ENCODE results near the gene CLEC18A.
"Not testable (repeated sequence)": the region's sequence is repeated elsewhere in the genome, so short reads cannot be mapped to it uniquely, and the experiment has no call there.

The CLEC18A gene

DNA sequence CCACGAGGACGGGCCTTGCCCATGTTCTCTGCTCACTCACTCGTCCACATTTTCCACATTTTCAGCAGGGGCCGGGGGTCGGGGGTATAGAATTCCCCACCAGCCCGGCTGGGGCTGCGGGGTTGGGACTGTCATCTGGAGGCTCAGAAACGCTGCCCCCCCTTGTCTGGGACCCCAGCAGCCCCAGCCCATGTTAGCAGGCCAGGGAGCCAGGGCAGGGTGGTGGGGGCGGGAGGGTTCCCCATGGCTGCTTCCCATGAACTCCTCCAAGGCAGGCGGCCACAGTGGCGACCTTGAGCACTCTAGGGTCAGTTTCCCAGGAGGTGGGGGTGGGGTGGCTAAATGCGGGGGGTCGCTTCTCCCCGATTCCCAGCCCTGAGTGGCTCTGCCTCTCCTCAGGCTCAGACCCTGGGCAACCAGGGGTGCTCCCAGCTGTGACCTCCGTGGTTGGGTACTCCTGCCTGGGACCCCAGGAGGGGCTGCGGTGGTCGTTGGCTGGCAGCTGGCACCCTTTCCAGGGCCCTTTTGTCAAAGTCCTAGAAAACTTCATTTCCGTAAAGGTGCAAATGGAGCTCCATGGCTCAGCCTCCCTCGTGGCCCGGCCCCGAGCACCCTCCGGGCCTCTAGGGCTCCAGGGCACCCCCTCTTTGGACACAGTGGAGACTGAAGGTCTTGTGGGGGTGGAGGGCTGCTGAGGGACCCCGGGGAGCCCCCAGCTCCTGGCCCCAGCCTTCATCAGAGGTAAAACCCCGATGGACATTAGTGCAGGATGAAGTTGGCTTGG lies 1.6 kb downstream of the CLEC18A start:
- DNase-seq = not testable (repeated sequence)

- DNase-seq = not testable (repeated sequence)
Observed at GRCh38 chr16:69954241-69954640, 3.1 kb downstream of the CLEC18A start.

DNA sequence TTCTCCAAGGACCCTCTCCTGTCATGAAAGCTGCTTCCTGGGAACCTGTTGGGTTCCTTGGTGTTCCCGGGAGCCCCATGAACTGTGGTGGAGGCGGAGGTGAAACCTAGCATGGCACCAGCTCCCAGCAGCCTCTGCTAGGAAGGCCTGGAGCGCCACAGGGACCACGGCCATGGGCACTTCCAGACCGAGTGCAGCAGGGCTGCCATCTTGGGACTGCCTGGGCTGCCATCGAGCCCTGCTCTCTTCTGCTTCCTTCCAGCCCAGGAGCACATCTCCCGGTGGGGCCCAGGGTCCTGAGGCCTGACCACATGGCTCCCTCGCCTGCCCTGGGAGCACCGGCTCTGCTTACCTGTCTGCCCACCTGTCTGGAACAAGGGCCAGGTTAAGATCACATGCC lies 12.2 kb downstream of the CLEC18A start:
- DNase-seq = not testable (repeated sequence)

- DNase-seq = not testable (repeated sequence)
Observed at GRCh38 chr16:69964960-69965660, 14.0 kb downstream of the CLEC18A start.

- not testable (repeated sequence) for DNase-seq
Observed at GRCh38 chr16:69965661-69966054, 14.5 kb downstream of the CLEC18A start.

- not testable (repeated sequence) for DNase-seq
Observed at GRCh38 chr16:69967688-69968087, 16.6 kb downstream of the CLEC18A start.

GRCh38 chr16:69968125-69968524 lies 17.0 kb downstream of the CLEC18A start:
- DNase-seq = not testable (repeated sequence)

- DNase-seq = not testable (repeated sequence)
Observed at GRCh38 chr16:69969657-69970056, 18.5 kb downstream of the CLEC18A start.

- not testable (repeated sequence) for DNase-seq
Observed at GRCh38 chr16:69972120-69972519, 21.0 kb downstream of the CLEC18A start.

- DNase-seq = not testable (repeated sequence)
Observed at GRCh38 chr16:69972935-69973334, 21.8 kb downstream of the CLEC18A start.

- DNase-seq = not testable (repeated sequence)
Observed at GRCh38 chr16:69985196-69985595, 34.1 kb downstream of the CLEC18A start.

GRCh38 chr16:69997956-69998355 lies 46.8 kb downstream of the CLEC18A start:
- not testable (repeated sequence) for DNase-seq

DNA sequence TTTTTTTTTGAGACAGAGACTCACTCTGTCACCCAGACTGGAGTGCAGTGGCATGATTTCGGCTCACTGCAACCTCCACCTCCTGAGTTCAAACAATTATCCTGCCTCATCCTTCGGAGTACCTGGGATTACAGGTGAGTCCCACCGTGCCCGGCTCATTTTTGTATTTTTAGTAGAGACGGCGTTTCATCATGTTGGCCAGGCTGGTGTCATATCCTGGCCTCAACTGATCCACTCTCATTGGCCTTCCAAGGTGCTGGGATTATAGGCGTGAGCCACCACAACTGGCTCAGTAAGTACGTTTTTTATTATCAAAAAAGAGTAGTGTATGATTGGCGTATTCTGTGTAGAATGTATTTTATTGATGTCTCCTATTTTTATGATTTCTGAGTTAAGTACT lies 48.7 kb downstream of the CLEC18A start:
- DNase-seq = not testable (repeated sequence)

DNA sequence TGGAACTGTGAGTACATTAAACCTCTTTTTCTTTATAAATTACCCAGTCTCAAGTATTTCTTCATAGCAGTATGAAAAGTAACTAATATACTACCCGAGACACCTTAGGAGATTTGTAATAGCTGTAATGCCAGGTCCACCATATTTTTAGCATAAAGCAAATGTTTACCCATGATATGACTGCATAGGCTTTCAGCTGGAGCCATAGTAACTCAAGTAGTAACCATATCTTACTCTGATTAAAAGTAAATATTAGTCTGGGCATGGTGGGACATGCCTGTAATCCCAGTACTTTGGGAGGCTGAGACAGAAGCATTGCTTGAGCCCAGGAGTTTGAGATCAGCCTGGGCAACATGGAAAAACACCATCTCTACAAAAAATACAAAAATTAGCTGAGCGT lies 52.4 kb downstream of the CLEC18A start:
- DNase-seq = not testable (repeated sequence)

DNA sequence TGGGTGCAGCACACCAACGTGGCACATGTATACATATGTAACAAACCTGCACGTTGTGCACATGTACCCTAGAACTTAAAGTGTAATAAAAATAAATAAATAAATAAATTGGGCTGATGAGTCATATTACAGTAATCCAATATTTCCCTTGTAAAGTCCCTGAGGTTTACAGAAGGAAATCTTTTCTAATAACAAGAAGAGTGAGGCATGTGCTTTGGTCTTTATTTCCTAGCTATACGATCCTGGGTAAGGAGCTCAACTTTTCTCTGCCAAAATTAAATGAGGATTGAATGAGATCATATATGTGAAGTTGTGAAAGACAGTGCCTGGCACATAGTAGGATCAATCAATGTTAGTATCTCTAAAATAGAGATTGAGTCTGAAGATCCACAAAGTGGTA lies 57.5 kb downstream of the CLEC18A start:
- not testable (repeated sequence) for DNase-seq

- DNase-seq = not testable (repeated sequence)
Observed at GRCh38 chr16:70010615-70011014, 59.5 kb downstream of the CLEC18A start.

GRCh38 chr16:70011120-70011519 lies 60.0 kb downstream of the CLEC18A start:
- not testable (repeated sequence) for DNase-seq

GRCh38 chr16:70012354-70012753 lies 61.2 kb downstream of the CLEC18A start:
- not testable (repeated sequence) for DNase-seq

DNA sequence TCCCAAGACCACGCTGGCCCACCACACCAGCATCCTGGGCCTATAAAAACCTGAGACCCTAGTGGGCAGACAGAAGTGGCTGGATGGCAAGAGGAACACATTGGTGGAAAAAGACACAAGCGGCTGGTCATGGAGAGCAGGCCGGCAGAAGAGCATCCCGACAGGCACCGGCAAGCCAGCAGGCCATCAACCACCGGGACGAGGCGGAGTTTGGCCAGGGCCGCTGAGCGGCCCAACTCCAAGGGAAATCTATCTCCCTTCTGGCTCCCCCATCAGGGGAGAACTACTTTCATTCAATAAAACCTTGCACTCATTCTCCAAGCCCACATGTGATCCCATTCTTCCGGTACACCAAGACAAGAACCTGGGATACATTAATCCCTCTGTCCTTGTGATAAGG lies 61.8 kb downstream of the CLEC18A start:
- DNase-seq = not testable (repeated sequence)

Measured in T-helper 1 cell (primary cell).